NB4 (cell line): ENCODE measurements around the gene MGLL.

ENCODE experiments used
- MYC ChIP-seq: IDR thresholded peaks from 2 replicates; pipeline ENCODE4 v1.6.1; 2011; ENCODE audit warnings: low read depth, low read length
- TF ChIP-seq, protein P1 (sequence below): IDR thresholded peaks from one replicate; pipeline ENCODE4 v1.5.1; 2012; ENCODE audit warnings: low read depth, low read length

GRCh38 chr3:127639173-127640041 is 182.9 kb downstream of the MGLL start:
- TF ChIP-seq MYC = no peak
- TF ChIP-seq, protein P1, sequence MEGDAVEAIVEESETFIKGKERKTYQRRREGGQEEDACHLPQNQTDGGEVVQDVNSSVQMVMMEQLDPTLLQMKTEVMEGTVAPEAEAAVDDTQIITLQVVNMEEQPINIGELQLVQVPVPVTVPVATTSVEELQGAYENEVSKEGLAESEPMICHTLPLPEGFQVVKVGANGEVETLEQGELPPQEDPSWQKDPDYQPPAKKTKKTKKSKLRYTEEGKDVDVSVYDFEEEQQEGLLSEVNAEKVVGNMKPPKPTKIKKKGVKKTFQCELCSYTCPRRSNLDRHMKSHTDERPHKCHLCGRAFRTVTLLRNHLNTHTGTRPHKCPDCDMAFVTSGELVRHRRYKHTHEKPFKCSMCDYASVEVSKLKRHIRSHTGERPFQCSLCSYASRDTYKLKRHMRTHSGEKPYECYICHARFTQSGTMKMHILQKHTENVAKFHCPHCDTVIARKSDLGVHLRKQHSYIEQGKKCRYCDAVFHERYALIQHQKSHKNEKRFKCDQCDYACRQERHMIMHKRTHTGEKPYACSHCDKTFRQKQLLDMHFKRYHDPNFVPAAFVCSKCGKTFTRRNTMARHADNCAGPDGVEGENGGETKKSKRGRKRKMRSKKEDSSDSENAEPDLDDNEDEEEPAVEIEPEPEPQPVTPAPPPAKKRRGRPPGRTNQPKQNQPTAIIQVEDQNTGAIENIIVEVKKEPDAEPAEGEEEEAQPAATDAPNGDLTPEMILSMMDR = no peak
